GM12864 (cell line): ENCODE results near the gene FUOM.

Experiments used
- DNase-seq: peaks from one replicate; pipeline ENCODE4 v3.0.0-alpha.2; 2011; ENCODE audit warnings: low read depth
- H3K4me3 ChIP-seq: 2 replicates; pipeline ENCODE4 v1.5.1; 2011; ENCODE audit warnings: mild to moderate bottlenecking, low read depth, low read length, control low read depth
- CTCF ChIP-seq: IDR thresholded peaks from 2 replicates; pipeline ENCODE4 v1.5.1; 2011; ENCODE audit warnings: low read depth, mild to moderate bottlenecking, moderate library complexity, low read length, control low read depth, inconsistent platforms; ENCODE audit errors: missing control alignments

Gene FUOM

GRCh38 chr10:133353988-133354605 is 3.7 kb downstream of the FUOM start:
- H3K4me3 ChIP-seq, result no peak overlapping the region
- DNase-seq, result no peak
- no peak for TF ChIP-seq CTCF

GRCh38 chr10:133353202-133353959 is 4.4 kb downstream of the FUOM start:
- DNase-seq, result no peak
- TF ChIP-seq CTCF, result no peak
- H3K4me3 ChIP-seq, result no peak overlapping the region

- no peak for DNase-seq
- no peak for TF ChIP-seq CTCF
- no peak overlapping the region for H3K4me3 ChIP-seq
Observed at GRCh38 chr10:133351408-133352318, 6.2 kb downstream of the FUOM start.

- TF ChIP-seq CTCF, result no peak
- no peak for DNase-seq
- no peak overlapping the region for H3K4me3 ChIP-seq
Observed at GRCh38 chr10:133350950-133351329, 6.9 kb downstream of the FUOM start.

- no peak for DNase-seq
- no peak for TF ChIP-seq CTCF
- no peak overlapping the region for H3K4me3 ChIP-seq
Observed at GRCh38 chr10:133350283-133350949, 7.4 kb downstream of the FUOM start.

DNA sequence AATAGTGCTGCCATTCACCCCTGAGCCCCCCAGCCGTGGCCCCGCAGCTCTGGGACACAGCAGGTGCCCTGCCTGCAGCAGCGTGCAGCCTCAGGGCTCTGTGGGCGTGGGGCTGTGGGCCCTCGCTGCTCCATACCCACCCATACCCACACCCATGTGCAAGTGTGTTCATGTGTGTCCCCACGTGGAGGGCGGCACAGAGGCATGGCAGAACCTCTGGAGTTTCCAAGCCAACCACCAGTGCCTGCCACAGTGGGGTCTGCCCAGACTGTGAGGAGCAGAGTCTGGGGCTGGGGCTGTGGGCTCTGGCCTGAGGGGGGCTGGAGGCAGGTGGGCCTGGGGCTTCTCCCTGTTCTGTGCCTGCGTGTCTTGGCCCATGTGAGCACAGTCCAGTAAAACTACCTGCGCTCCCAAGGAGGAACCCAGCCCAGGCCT is 8.2 kb downstream of the FUOM start:
- DNase-seq, result no peak

More for the DNA sequence above, 8.2 kb downstream of the FUOM start:
- H3K4me3 ChIP-seq, result no peak overlapping the region
- no peak for TF ChIP-seq CTCF
